Body of pancreas (tissue), 4 donors: ENCODE results near the gene TENM4.

Experiments used
- POLR2A ChIP-seq, 3 donors: fragments of 450-650 bp; IDR thresholded peaks; one replicate each; pipeline ENCODE4 v1.6.1; 2016; ENCODE audit warnings: antibody characterized with exemption in 3 of 3, mild to moderate bottlenecking in 2 of 3
- TF ChIP-seq, protein P1 (sequence below), 7 experiments: fragments of 450-650 bp in 4 of 7; fragments of 200-600 bp in 3 of 7; sonication (generic) in 3 of 7; IDR thresholded peaks; one replicate each; pipeline ENCODE4 v1.5.1; 2016 to 2019; ENCODE audit warnings: antibody characterized with exemption in 7 of 7

- no peak for TF ChIP-seq POLR2A (IDR thresholded peaks at IDR 0.05)
- TF ChIP-seq, protein P1, sequence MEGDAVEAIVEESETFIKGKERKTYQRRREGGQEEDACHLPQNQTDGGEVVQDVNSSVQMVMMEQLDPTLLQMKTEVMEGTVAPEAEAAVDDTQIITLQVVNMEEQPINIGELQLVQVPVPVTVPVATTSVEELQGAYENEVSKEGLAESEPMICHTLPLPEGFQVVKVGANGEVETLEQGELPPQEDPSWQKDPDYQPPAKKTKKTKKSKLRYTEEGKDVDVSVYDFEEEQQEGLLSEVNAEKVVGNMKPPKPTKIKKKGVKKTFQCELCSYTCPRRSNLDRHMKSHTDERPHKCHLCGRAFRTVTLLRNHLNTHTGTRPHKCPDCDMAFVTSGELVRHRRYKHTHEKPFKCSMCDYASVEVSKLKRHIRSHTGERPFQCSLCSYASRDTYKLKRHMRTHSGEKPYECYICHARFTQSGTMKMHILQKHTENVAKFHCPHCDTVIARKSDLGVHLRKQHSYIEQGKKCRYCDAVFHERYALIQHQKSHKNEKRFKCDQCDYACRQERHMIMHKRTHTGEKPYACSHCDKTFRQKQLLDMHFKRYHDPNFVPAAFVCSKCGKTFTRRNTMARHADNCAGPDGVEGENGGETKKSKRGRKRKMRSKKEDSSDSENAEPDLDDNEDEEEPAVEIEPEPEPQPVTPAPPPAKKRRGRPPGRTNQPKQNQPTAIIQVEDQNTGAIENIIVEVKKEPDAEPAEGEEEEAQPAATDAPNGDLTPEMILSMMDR (IDR thresholded peaks at IDR 0.05) = no peak
Observed at GRCh38 chr11:79081471-79082031, 359.3 kb downstream of the TENM4 start.
